ENCODE measurements around the gene ADAMTSL3. TPM values are rescaled to one million over a fixed set of nuclear protein-coding genes. Genes with fewer than 3 reads are reported as not detected.
A peak's percentile ranks its signal among the peaks of the same experiment; 100 is the strongest.
"Not testable (repeated sequence)": the region's sequence is repeated elsewhere in the genome, so short reads cannot be mapped to it uniquely, and the experiment has no call there.

ADAMTSL3 gene
- total RNA-seq, 4 donors from 2014 or later = 4.9 to 8.8 (median 6.8) TPM

DNA sequence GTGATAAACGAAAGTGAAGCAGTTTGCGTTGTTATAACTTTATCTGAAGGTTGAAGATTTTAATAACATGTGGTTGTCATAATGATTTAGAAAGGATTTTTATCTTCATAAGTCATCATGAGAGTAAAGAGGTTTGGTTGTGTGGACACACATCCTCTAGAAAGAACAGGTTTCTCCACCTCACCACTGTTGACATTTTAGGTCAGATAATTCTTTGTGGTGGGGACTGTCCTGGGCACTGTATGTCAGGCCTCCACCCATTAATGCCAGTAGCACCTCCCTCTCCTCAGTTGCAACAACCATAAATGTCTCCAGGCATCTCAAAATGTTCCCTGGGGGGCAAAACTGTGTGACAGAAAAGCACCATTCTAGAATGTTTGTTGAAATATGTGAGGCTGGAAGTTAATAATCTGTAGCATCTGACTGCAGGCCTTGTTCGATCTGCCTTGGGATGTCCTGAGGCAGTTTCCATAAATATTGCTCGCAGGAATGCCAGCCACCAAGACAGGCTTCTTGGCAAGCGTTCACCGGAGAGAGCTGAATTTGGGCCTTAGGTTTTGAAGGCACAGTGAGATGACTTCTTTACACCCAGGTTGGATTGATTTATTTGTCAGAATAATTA lies 100.1 kb downstream of the ADAMTSL3 start:
- DNase-seq = no peak
- Histone ChIP-seq H3K27me3 (no peaks in the 10 kb centered on the region), H3K9me3 (no peaks in the 10 kb centered on the region), H3K36me3 (no peaks in the 10 kb centered on the region), H3K27ac (peak overlapping the region in 3 of 4 donors; percentile 11 to 56 (median 14)), H3K4me1 (no peaks in the 10 kb centered on the region), H3K4me3 (no peak overlapping the region)
- intact Hi-C loops (cut with DNase I; ENCODE audit: low total_unique reads) = no loop called here
- WGBS, 2 donors (ENCODE audit: low coverage in 1 of 2) = 63 to 70% methylated on average over 6 of the region's 6 CpGs
- TF ChIP-seq, protein P1, sequence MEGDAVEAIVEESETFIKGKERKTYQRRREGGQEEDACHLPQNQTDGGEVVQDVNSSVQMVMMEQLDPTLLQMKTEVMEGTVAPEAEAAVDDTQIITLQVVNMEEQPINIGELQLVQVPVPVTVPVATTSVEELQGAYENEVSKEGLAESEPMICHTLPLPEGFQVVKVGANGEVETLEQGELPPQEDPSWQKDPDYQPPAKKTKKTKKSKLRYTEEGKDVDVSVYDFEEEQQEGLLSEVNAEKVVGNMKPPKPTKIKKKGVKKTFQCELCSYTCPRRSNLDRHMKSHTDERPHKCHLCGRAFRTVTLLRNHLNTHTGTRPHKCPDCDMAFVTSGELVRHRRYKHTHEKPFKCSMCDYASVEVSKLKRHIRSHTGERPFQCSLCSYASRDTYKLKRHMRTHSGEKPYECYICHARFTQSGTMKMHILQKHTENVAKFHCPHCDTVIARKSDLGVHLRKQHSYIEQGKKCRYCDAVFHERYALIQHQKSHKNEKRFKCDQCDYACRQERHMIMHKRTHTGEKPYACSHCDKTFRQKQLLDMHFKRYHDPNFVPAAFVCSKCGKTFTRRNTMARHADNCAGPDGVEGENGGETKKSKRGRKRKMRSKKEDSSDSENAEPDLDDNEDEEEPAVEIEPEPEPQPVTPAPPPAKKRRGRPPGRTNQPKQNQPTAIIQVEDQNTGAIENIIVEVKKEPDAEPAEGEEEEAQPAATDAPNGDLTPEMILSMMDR (IDR thresholded peaks at IDR 0.05) = no peak
- no peak for TF ChIP-seq EP300 (IDR thresholded peaks at IDR 0.05; ENCODE audit: low read depth)
- TF ChIP-seq POLR2A (IDR thresholded peaks at IDR 0.05) = no peak
- no peak for TF ChIP-seq POLR2AphosphoS5 (IDR thresholded peaks at IDR 0.05)
- in situ Hi-C loops (cut with MboI; ENCODE audit: low pct_ligation_motif_present in 1 of 4, low pct_unique_long_range_greater_than_20kb in 1 of 4, low sequenced_read_pairs in 3 of 4) = no loop called here

- WGBS, 2 donors (ENCODE audit: low coverage in 1 of 2) = 40% methylated on average over 1 of the region's 1 CpG; no CpG with 5 or more reads in 1 of the 2 donors
- intact Hi-C loops (cut with DNase I; ENCODE audit: low total_unique reads); H3K36me3 ChIP-seq; in situ Hi-C loops (cut with MboI; ENCODE audit: low pct_ligation_motif_present in 1 of 4, low pct_unique_long_range_greater_than_20kb in 1 of 4, low sequenced_read_pairs in 3 of 4); H3K4me1 ChIP-seq; H3K9me3 ChIP-seq; DNase-seq; H3K27me3 ChIP-seq; H3K27ac ChIP-seq; H3K4me3 ChIP-seq: not testable (repeated sequence)
Observed at GRCh38 chr15:83757291-83757690, 103.4 kb downstream of the ADAMTSL3 start.

- TF ChIP-seq POLR2A (IDR thresholded peaks at IDR 0.05) (no peak), EP300 (IDR thresholded peaks at IDR 0.05; ENCODE audit: low read depth) (no peak), POLR2AphosphoS5 (IDR thresholded peaks at IDR 0.05) (no peak)
- TF ChIP-seq, protein P1 (IDR thresholded peaks at IDR 0.05) = no peak
- H3K27ac ChIP-seq = no peak overlapping the region
- 83 to 96% methylated on average over 1 to 5 of the region's 5 CpGs for WGBS, 2 donors (ENCODE audit: low coverage in 1 of 2)
Observed at GRCh38 chr15:83762367-83762766, 108.4 kb downstream of the ADAMTSL3 start.

GRCh38 chr15:83764201-83764838 lies 110.4 kb downstream of the ADAMTSL3 start:
- H3K4me3 ChIP-seq = no peak overlapping the region
- no peaks in the 10 kb centered on the region for H3K9me3 ChIP-seq
- peaks cover 0 to 10% (median 4%) of the 10 kb centered on the region in 4 donors for H3K4me1 ChIP-seq
- intact Hi-C loops (cut with DNase I; ENCODE audit: low total_unique reads) = no loop called here
- in situ Hi-C loops (cut with MboI; ENCODE audit: low pct_ligation_motif_present in 1 of 4, low pct_unique_long_range_greater_than_20kb in 1 of 4, low sequenced_read_pairs in 3 of 4) = no loop called here
- no peak for DNase-seq
- H3K36me3 ChIP-seq = no peaks in the 10 kb centered on the region
- 60 to 100% methylated on average over 2 to 8 of the region's 8 CpGs for WGBS, 2 donors (ENCODE audit: low coverage in 1 of 2)
- H3K27me3 ChIP-seq = no peaks in the 10 kb centered on the region
- H3K27ac ChIP-seq = peak overlapping the region in 1 of 4 donors; percentile 10
- TF ChIP-seq, protein P1 (IDR thresholded peaks at IDR 0.05) = no peak
- TF ChIP-seq EP300 (IDR thresholded peaks at IDR 0.05; ENCODE audit: low read depth) (no peak), POLR2AphosphoS5 (IDR thresholded peaks at IDR 0.05) (no peak), POLR2A (IDR thresholded peaks at IDR 0.05) (no peak)

More at GRCh38 chr15:83762367-83762766, 108.4 kb downstream of the ADAMTSL3 start:
- Histone ChIP-seq H3K36me3 (no peaks in the 10 kb centered on the region), H3K9me3 (no peaks in the 10 kb centered on the region), H3K4me3 (no peak overlapping the region), H3K4me1 (peaks cover 0 to 10% (median 4%) of the 10 kb centered on the region in 4 donors), H3K27me3 (no peaks in the 10 kb centered on the region)
- in situ Hi-C loops (cut with MboI; ENCODE audit: low pct_ligation_motif_present in 1 of 4, low pct_unique_long_range_greater_than_20kb in 1 of 4, low sequenced_read_pairs in 3 of 4) = no loop called here
- no peak for DNase-seq
- intact Hi-C loops (cut with DNase I; ENCODE audit: low total_unique reads) = no loop called here

All from transverse colon (tissue), 4 donors.